Type B pancreatic cell (in vitro differentiated cells): ENCODE results near the gene GHRL. TPM values are rescaled to one million over a fixed set of nuclear protein-coding genes. Genes with fewer than 3 reads are reported as not detected.

ENCODE experiments used
- DNase-seq: peaks from one replicate; pipeline ENCODE4 v3.0.0; 2021; ENCODE audit warnings: mixed read lengths; ENCODE audit not compliant: unreplicated experiment; ENCODE audit errors: extremely low spot score
- H3K27ac Mint-ChIP-seq: 2 replicates; pipeline ENCODE4 v1.8.0; 2021; ENCODE audit warnings: mild to moderate bottlenecking, mixed read lengths
- H3K27me3 Mint-ChIP-seq: 2 replicates; pipeline ENCODE4 v1.8.0; 2021; ENCODE audit warnings: mixed read lengths
- H3K36me3 Mint-ChIP-seq: 2 replicates; pipeline ENCODE4 v1.8.0; 2021; ENCODE audit warnings: mixed read lengths
- H3K4me1 Mint-ChIP-seq: one replicate; pipeline ENCODE4 v1.8.0; 2021; ENCODE audit warnings: mixed read lengths; ENCODE audit not compliant: unreplicated experiment
- H3K4me3 Mint-ChIP-seq: 2 replicates; pipeline ENCODE4 v1.8.0; 2021; ENCODE audit warnings: mild to moderate bottlenecking, mixed read lengths
- H3K9me3 Mint-ChIP-seq: 2 replicates; pipeline ENCODE4 v1.8.0; 2021; ENCODE audit warnings: mixed read lengths
- CTCF ChIP-seq: fragments of 200-600 bp; sonication (generic); conservative IDR thresholded peaks from 2 replicates; pipeline ENCODE4 v1.5.0; 2021; ENCODE audit warnings: antibody characterized with exemption, mild to moderate bottlenecking
- total RNA-seq: library from RNA; stranded (reverse); gene quantifications from 2 replicates; pipeline ENCODE4 v1.2.1, GENCODE V29; 2021; ENCODE audit warnings: low replicate concordance

The GHRL gene
- total RNA-seq, 1 donor from 2014 or later, result 29.6 TPM

- no peak for TF ChIP-seq CTCF
- Mint-ChIP-seq H3K36me3 (peaks cover 40% of the 10 kb centered on the region), H3K4me1 (peaks cover 11% of the 10 kb centered on the region), H3K9me3 (no peaks in the 10 kb centered on the region), H3K4me3 (no peak overlapping the region), H3K27ac (no peak overlapping the region), H3K27me3 (no peaks in the 10 kb centered on the region)
- DNase-seq, result no peak
Measured at GRCh38 chr3:10259036-10259435, 33.7 kb downstream of the GHRL start.

- Mint-ChIP-seq H3K27me3 (no peaks in the 10 kb centered on the region), H3K9me3 (no peaks in the 10 kb centered on the region), H3K36me3 (peaks cover 38% of the 10 kb centered on the region), H3K27ac (no peak overlapping the region), H3K4me1 (peaks cover 12% of the 10 kb centered on the region), H3K4me3 (no peak overlapping the region)
- no peak for TF ChIP-seq CTCF
- DNase-seq, result no peak
Measured at GRCh38 chr3:10255835-10256234, 36.9 kb downstream of the GHRL start.

- Mint-ChIP-seq H3K4me3 (no peak overlapping the region), H3K27me3 (no peaks in the 10 kb centered on the region), H3K4me1 (peaks cover 27% of the 10 kb centered on the region), H3K36me3 (peaks cover 42% of the 10 kb centered on the region), H3K27ac (no peak overlapping the region), H3K9me3 (no peaks in the 10 kb centered on the region)
- TF ChIP-seq CTCF, result no peak
- DNase-seq, result no peak
Measured at GRCh38 chr3:10253731-10254130, 39.0 kb downstream of the GHRL start.

GRCh38 chr3:10251006-10251405 is 41.7 kb downstream of the GHRL start:
- no peak for DNase-seq
- H3K4me3 Mint-ChIP-seq, result peak overlapping the region; percentile 94
- no peak overlapping the region for H3K27ac Mint-ChIP-seq
- no peak for TF ChIP-seq CTCF
- peaks cover 34% of the 10 kb centered on the region for H3K4me1 Mint-ChIP-seq
- peaks cover 3% of the 10 kb centered on the region for H3K27me3 Mint-ChIP-seq
- peaks cover 7% of the 10 kb centered on the region for H3K9me3 Mint-ChIP-seq
- H3K36me3 Mint-ChIP-seq, result peaks cover 39% of the 10 kb centered on the region

- Mint-ChIP-seq H3K9me3 (peaks cover 7% of the 10 kb centered on the region), H3K4me1 (peaks cover 34% of the 10 kb centered on the region), H3K27me3 (peaks cover 3% of the 10 kb centered on the region), H3K27ac (peak overlapping the region; percentile 27), H3K4me3 (peak overlapping the region; percentile 94), H3K36me3 (peaks cover 36% of the 10 kb centered on the region)
- no peak for TF ChIP-seq CTCF
- no peak for DNase-seq
Measured at GRCh38 chr3:10249833-10250232, 42.9 kb downstream of the GHRL start.
